ACC112 (cell line): ENCODE results near the gene MAST4.

ENCODE experiments used
- H2AFZ ChIP-seq: fragments of 200-600 bp; sonication (generic); one replicate; pipeline ENCODE4 v1.6.0; 2017; ENCODE audit warnings: antibody characterized with exemption, low read length; ENCODE audit not compliant: unreplicated experiment
- H3K27ac ChIP-seq: fragments of 200-600 bp; sonication (generic); 2 replicates; pipeline ENCODE4 v1.5.1; 2014; ENCODE audit warnings: low read depth, mild to moderate bottlenecking, antibody characterized with exemption, low read length, moderate library complexity
- H3K27me3 ChIP-seq: fragments of 200-600 bp; sonication (generic); 2 replicates; pipeline ENCODE4 v1.6.1; 2014; ENCODE audit warnings: mild to moderate bottlenecking, antibody characterized with exemption, low read length, moderate library complexity, mixed read lengths; ENCODE audit not compliant: insufficient read depth
- H3K36me3 ChIP-seq: fragments of 200-600 bp; sonication (generic); 2 replicates; pipeline ENCODE4 v1.6.1; 2016; ENCODE audit warnings: mild to moderate bottlenecking, antibody characterized with exemption, low read length, moderate library complexity, mixed read lengths; ENCODE audit not compliant: insufficient read depth
- H3K4me1 ChIP-seq: fragments of 200-600 bp; sonication (generic); one replicate; pipeline ENCODE4 v1.6.1; 2016; ENCODE audit warnings: low read length, mixed read lengths; ENCODE audit not compliant: insufficient read depth, unreplicated experiment, control insufficient read depth
- H3K4me3 ChIP-seq: fragments of 200-600 bp; sonication (generic); 2 replicates; pipeline ENCODE4 v1.5.1; 2014; ENCODE audit warnings: mild to moderate bottlenecking, low read depth, low read length
- H3K79me2 ChIP-seq: fragments of 200-600 bp; sonication (generic); one replicate; pipeline ENCODE4 v1.6.0; 2016; ENCODE audit warnings: low read length; ENCODE audit not compliant: control insufficient read depth, unreplicated experiment, insufficient read depth

The MAST4 gene

DNA sequence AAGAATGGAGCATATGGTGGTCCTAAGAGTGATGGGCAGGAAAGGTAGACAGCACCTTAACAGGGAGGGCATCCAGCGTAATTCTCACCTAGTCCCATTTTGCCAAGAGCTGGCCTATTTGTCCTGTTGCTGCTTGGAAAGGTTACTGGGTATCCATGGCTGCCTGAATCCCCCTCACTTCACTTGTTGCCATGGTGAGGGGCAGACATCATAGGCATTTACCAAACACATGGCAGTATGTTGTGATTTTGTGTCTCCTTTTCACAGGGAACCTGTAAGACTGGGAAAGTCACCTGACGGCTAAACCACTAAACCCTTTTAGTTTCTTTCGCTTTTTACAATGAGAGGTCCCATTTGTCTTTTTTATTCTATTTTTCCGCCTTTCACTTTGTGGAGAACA is 373.3 kb downstream of the MAST4 start:
- Histone ChIP-seq H2AFZ (no peak overlapping the region), H3K27me3 (no peaks in the 10 kb centered on the region)

DNA sequence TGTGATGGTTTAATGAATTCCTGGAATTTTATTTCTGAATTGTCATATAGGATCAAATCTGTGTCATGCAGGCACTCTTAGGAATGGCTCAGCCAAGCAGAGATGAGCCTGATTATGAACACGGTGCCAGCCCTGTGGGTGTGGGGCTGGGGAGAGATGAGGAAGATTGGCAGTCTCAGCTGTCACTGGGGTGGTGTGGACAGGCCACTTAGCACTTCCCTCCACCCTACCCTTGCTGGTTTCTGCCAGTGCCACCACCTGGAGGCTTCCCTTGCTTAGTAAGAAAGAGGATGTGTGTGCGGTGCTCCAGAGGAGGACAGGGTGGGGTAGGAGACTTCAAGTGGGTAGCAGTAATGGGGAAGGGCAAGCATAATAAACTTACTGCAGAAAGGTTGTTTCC is 373.8 kb downstream of the MAST4 start:
- no peak overlapping the region for H3K4me3 ChIP-seq
- peaks cover 8% of the 10 kb centered on the region for H3K4me1 ChIP-seq
- H2AFZ ChIP-seq = no peak overlapping the region
- H3K27me3 ChIP-seq = no peaks in the 10 kb centered on the region
- no peaks in the 10 kb centered on the region for H3K36me3 ChIP-seq
- no peaks in the 10 kb centered on the region for H3K79me2 ChIP-seq
- H3K27ac ChIP-seq = no peak overlapping the region

More for the DNA sequence above, 373.3 kb downstream of the MAST4 start:
- no peak overlapping the region for H3K4me3 ChIP-seq
- no peak overlapping the region for H3K27ac ChIP-seq
- no peaks in the 10 kb centered on the region for H3K36me3 ChIP-seq
- H3K4me1 ChIP-seq = peaks cover 8% of the 10 kb centered on the region
- no peaks in the 10 kb centered on the region for H3K79me2 ChIP-seq

- no peaks in the 10 kb centered on the region for H3K27me3 ChIP-seq
- no peaks in the 10 kb centered on the region for H3K36me3 ChIP-seq
- H3K4me1 ChIP-seq = peaks cover 4% of the 10 kb centered on the region
- H2AFZ ChIP-seq = no peak overlapping the region
- no peak overlapping the region for H3K27ac ChIP-seq
- no peak overlapping the region for H3K4me3 ChIP-seq
- no peaks in the 10 kb centered on the region for H3K79me2 ChIP-seq
Measured at GRCh38 chr5:66972004-66972403, 375.8 kb downstream of the MAST4 start.

GRCh38 chr5:66974256-66974655 is 378.1 kb downstream of the MAST4 start:
- Histone ChIP-seq H2AFZ (no peak overlapping the region), H3K27ac (no peak overlapping the region), H3K36me3 (no peaks in the 10 kb centered on the region), H3K4me3 (no peak overlapping the region), H3K4me1 (no peaks in the 10 kb centered on the region), H3K27me3 (no peaks in the 10 kb centered on the region), H3K79me2 (no peaks in the 10 kb centered on the region)

GRCh38 chr5:66976108-66976507 is 379.9 kb downstream of the MAST4 start:
- H3K79me2 ChIP-seq = no peaks in the 10 kb centered on the region
- H3K27me3 ChIP-seq = no peaks in the 10 kb centered on the region
- H2AFZ ChIP-seq = no peak overlapping the region
- H3K36me3 ChIP-seq = no peaks in the 10 kb centered on the region
- no peak overlapping the region for H3K27ac ChIP-seq
- H3K4me1 ChIP-seq = no peaks in the 10 kb centered on the region
- no peak overlapping the region for H3K4me3 ChIP-seq

GRCh38 chr5:66979738-66980137 is 383.5 kb downstream of the MAST4 start:
- Histone ChIP-seq H3K4me3 (no peak overlapping the region), H3K4me1 (no peaks in the 10 kb centered on the region), H3K36me3 (no peaks in the 10 kb centered on the region), H3K79me2 (no peaks in the 10 kb centered on the region), H3K27me3 (no peaks in the 10 kb centered on the region), H2AFZ (no peak overlapping the region), H3K27ac (no peak overlapping the region)

- Histone ChIP-seq H3K27me3 (no peaks in the 10 kb centered on the region), H3K4me1 (no peaks in the 10 kb centered on the region), H2AFZ (no peak overlapping the region), H3K4me3 (no peak overlapping the region), H3K79me2 (no peaks in the 10 kb centered on the region), H3K27ac (no peak overlapping the region), H3K36me3 (no peaks in the 10 kb centered on the region)
Measured at GRCh38 chr5:66981266-66982055, 385.3 kb downstream of the MAST4 start.

DNA sequence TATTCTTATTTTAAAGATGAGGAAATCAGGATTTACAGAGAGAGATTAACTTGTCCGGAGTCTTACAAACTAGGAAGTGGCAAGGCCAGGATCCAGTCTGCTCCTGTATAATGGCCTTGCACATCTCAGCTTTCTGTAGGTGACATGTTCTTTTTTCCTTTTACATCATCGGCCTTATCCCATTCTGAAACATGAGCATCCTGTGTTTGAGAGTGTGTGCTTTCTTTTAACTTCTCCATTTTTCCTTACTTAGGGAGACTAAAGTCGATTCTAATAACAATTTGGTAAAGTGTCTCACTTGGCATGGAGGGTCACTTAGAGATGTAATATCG is 385.8 kb downstream of the MAST4 start:
- Histone ChIP-seq H2AFZ (no peak overlapping the region), H3K27me3 (no peaks in the 10 kb centered on the region), H3K4me3 (no peak overlapping the region), H3K36me3 (no peaks in the 10 kb centered on the region), H3K27ac (no peak overlapping the region), H3K79me2 (no peaks in the 10 kb centered on the region), H3K4me1 (no peaks in the 10 kb centered on the region)

DNA sequence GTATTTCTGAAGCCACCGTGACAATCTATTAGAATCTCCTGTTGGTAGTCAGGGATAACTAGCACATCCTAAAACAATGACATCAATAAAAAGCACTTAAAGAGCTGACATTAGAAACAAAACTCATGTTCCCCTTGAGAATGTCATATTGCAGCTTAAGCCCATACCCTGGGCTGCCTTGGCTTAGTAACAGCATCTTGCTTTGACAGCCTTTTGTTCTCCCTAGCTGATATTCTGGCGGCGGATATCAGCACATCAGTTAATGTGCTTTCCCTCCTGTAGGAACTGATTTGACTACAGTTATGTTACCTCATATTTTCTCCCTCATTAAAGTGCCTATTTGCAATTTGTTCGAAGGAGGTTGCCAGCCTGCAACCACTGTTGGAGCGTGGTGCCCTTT is 386.3 kb downstream of the MAST4 start:
- Histone ChIP-seq H3K27ac (no peak overlapping the region), H3K79me2 (no peaks in the 10 kb centered on the region), H3K36me3 (no peaks in the 10 kb centered on the region), H3K4me1 (peaks cover 1% of the 10 kb centered on the region), H3K27me3 (no peaks in the 10 kb centered on the region), H3K4me3 (no peak overlapping the region), H2AFZ (no peak overlapping the region)

- H3K79me2 ChIP-seq = no peaks in the 10 kb centered on the region
- H2AFZ ChIP-seq = no peak overlapping the region
- no peaks in the 10 kb centered on the region for H3K27me3 ChIP-seq
- no peaks in the 10 kb centered on the region for H3K36me3 ChIP-seq
- peaks cover 3% of the 10 kb centered on the region for H3K4me1 ChIP-seq
- H3K4me3 ChIP-seq = no peak overlapping the region
- no peak overlapping the region for H3K27ac ChIP-seq
Measured at GRCh38 chr5:66985417-66985816, 389.2 kb downstream of the MAST4 start.

GRCh38 chr5:66986009-66986408 is 389.8 kb downstream of the MAST4 start:
- Histone ChIP-seq H2AFZ (no peak overlapping the region), H3K27ac (no peak overlapping the region), H3K4me1 (peaks cover 3% of the 10 kb centered on the region), H3K79me2 (no peaks in the 10 kb centered on the region), H3K27me3 (no peaks in the 10 kb centered on the region), H3K4me3 (no peak overlapping the region), H3K36me3 (no peaks in the 10 kb centered on the region)
